ENCODE data around the gene LACC1.

GRCh38 chr13:43918636-43919035 lies 38.9 kb downstream of the LACC1 start:
- TF ChIP-seq POLR2A (IDR thresholded peaks at IDR 0.05) (no peak), POLR2AphosphoS5 (IDR thresholded peaks at IDR 0.05) (no peak), CTCF (IDR thresholded peaks at IDR 0.05) (no peak)

All from sigmoid colon (tissue), 4 donors.